HUES6 (cell line): ENCODE results near the gene TFG.

Experiments
- H3K27ac ChIP-seq: 2 replicates; pipeline ENCODE4 v1.7.0; 2013; ENCODE audit warnings: low read depth, mild to moderate bottlenecking, low read length, inconsistent platforms
- H3K27me3 ChIP-seq: 2 replicates; pipeline ENCODE4 v1.6.1; 2013; ENCODE audit warnings: low read length; ENCODE audit not compliant: control insufficient read depth, insufficient read depth
- H3K36me3 ChIP-seq: 2 replicates; pipeline ENCODE4 v1.6.1; 2013; ENCODE audit warnings: low read length; ENCODE audit not compliant: control insufficient read depth, insufficient read depth
- H3K4me1 ChIP-seq: 2 replicates; pipeline ENCODE4 v1.6.1; 2013; ENCODE audit warnings: low read length; ENCODE audit not compliant: control insufficient read depth, insufficient read depth
- H3K4me3 ChIP-seq: 2 replicates; pipeline ENCODE4 v1.5.1; 2013; ENCODE audit warnings: low read depth, low read length
- H3K9ac ChIP-seq: one replicate; pipeline ENCODE4 v1.6.1; 2013; ENCODE audit warnings: mild to moderate bottlenecking, low read length
- H3K9me3 ChIP-seq: 2 replicates; pipeline ENCODE4 v1.6.1; 2013; ENCODE audit warnings: low read depth, low read length; ENCODE audit not compliant: control insufficient read depth, insufficient read depth

Gene TFG

DNA sequence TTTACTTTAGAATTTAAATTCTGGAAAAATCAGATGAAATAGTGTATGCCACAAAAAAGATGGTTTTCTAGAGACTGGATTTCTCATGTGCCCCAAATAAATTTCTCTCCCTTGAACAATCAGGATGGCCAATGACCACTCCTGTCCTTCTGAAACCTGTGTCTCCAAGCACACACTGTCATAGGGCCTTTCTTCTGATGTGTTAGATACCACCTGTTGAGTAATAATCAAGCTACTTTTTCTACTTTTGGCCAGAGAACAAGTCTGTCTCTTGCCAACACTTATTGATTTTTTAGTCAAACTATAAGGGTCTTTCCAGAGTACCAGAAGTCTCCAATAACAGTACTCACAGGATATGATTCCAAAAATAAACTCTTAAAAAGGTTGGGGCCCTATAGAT lies 16.1 kb upstream of the TFG start:
- Histone ChIP-seq H3K27ac (no peak overlapping the region), H3K27me3 (no peaks in the 10 kb centered on the region), H3K36me3 (no peaks in the 10 kb centered on the region), H3K4me1 (no peaks in the 10 kb centered on the region), H3K9ac (no peak overlapping the region), H3K4me3 (no peak overlapping the region), H3K9me3 (peaks cover 4% of the 10 kb centered on the region; the same call in 1 of the 2 replicates)

DNA sequence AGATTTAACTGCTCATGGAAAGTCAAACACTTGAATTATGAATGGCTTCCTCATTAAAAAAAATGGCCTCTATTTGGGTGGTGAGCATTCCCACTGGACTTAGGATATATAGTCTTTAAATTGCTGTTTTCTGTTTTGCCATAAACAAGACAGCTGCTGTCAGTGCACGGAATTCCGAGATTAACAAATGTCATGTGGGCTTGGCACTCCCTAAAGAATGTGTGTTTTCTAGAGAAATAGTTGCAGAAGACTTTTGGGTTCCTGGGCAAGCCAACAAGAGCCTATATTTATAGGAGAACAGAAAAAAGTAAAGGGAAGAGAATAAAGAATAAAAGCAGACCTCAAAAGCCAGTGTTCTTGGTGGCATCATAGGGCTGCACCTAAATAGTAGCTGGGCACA lies 13.6 kb upstream of the TFG start:
- Histone ChIP-seq H3K9me3 (peaks cover 4% of the 10 kb centered on the region; the same call in 1 of the 2 replicates), H3K27me3 (no peaks in the 10 kb centered on the region), H3K9ac (no peak overlapping the region), H3K27ac (no peak overlapping the region), H3K36me3 (no peaks in the 10 kb centered on the region), H3K4me1 (no peaks in the 10 kb centered on the region), H3K4me3 (no peak overlapping the region)

DNA sequence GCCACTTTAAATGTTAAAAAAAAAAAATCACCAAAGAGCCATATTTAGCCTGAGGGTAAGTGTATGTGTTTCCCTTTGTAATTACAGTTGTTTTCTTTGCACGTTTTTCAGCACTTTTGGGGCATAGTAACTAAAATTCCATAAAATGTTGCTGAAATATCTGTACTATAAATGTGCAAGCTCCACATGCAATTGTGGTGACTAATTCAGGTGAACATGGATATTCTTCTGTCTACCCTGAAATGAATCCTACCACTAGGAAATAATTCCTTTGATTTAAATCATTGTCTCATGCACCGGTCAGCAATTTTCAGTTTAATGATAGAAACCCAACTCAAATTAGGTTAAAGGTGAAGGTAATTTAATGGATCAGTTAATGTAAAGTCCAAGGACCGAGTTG lies 13.1 kb upstream of the TFG start:
- no peaks in the 10 kb centered on the region for H3K4me1 ChIP-seq
- no peaks in the 10 kb centered on the region for H3K36me3 ChIP-seq
- no peak overlapping the region for H3K27ac ChIP-seq
- H3K9me3 ChIP-seq, result peaks cover 4% of the 10 kb centered on the region; the same call in 1 of the 2 replicates
- no peak overlapping the region for H3K9ac ChIP-seq
- H3K27me3 ChIP-seq, result no peaks in the 10 kb centered on the region
- no peak overlapping the region for H3K4me3 ChIP-seq

DNA sequence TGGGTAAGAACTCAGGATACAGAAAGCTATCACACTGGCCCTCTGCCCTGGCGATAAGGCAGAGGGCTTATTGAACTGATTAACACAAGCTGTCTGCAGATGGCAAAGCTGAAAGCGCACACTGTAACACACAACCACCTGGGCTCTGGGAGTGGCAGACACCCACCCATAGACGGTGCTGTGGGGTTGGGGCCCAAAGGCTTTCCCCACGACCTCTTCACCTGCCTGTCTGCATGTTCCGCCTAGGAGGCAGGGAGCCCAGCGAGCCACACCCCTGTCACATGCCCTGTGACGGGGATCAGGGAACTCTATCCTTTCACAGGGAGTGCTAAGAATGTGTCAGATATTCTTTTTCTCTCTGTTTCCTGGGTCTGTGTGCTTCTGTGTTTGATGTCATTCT lies 12.1 kb upstream of the TFG start:
- H3K36me3 ChIP-seq, result no peaks in the 10 kb centered on the region
- no peaks in the 10 kb centered on the region for H3K27me3 ChIP-seq
- H3K27ac ChIP-seq, result no peak overlapping the region
- no peak overlapping the region for H3K9ac ChIP-seq
- H3K9me3 ChIP-seq, result peaks cover 4% of the 10 kb centered on the region; the same call in 1 of the 2 replicates
- H3K4me3 ChIP-seq, result no peak overlapping the region
- H3K4me1 ChIP-seq, result no peaks in the 10 kb centered on the region

DNA sequence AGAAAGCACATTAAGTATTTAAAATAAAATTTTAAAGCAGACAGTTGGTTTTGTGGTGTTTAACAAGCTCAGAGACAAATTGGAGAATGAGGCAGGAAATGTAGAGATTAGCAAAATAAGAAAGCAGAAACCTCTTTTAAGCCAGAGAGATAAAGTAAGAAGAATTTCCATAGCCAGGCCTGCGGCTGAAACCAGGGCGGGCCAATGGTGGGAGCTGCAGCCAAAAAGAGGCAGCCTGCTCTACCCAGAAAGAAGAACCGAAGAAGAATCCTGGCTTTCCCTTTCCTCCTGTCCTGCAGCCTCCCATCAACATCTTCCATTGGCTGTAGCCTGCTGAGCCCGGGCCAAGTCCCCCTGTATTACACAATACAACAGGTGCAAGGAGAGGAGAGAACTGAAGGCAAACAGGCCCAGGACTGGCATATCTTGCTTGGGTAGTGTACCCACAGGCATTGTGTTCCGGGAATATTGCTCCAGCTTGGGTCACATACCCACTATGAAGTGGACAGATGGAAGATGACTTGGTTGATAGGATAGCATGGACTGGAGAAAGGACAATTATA lies 11.5 kb upstream of the TFG start:
- Histone ChIP-seq H3K27me3 (no peaks in the 10 kb centered on the region), H3K36me3 (no peaks in the 10 kb centered on the region), H3K4me3 (no peak overlapping the region), H3K27ac (no peak overlapping the region), H3K9me3 (peaks cover 4% of the 10 kb centered on the region; the same call in 1 of the 2 replicates), H3K9ac (no peak overlapping the region), H3K4me1 (no peaks in the 10 kb centered on the region)

DNA sequence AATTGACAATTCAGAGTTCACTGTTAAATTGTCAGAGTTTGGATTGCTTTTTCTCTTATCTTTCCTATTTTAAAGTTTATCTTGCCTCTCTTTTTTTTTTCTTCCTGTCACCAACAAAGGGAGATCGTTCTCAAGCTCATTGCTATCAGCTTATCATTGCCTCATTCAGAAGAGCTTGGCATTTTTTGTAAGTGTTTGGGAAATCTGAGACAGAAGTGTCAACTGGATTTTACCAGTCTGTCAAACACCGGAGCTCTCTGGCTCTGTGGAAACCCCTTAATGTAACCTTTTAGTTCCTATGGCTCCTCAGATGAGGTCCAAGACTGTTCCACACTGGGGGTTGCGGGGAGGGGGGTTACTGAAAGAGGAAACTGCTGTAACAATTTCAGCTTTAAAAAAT lies 10.6 kb upstream of the TFG start:
- Histone ChIP-seq H3K27ac (no peak overlapping the region), H3K4me3 (no peak overlapping the region), H3K9me3 (peaks cover 4% of the 10 kb centered on the region; the same call in 1 of the 2 replicates), H3K9ac (no peak overlapping the region), H3K27me3 (no peaks in the 10 kb centered on the region), H3K36me3 (no peaks in the 10 kb centered on the region), H3K4me1 (no peaks in the 10 kb centered on the region)

DNA sequence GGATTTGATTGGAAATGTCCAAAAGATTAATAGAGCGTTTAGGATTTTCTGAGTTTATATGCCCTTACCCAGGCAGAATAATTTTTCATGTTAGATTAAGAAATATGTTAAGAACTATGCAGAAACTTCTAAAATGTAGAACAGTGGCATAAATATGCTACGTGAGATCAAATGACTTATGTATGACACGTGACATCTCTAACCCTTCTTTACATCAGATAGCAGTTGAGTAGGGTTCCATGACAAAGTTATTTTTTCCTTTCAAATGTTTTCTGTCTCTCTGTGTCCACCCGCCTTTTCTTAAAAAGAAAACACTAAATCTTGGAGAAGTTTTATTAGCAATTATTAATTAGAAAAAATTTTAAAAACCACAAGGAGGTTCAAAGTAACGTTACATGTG lies 8.6 kb upstream of the TFG start:
- H3K4me1 ChIP-seq, result no peaks in the 10 kb centered on the region
- H3K27me3 ChIP-seq, result peaks cover 4% of the 10 kb centered on the region
- H3K9ac ChIP-seq, result no peak overlapping the region
- H3K36me3 ChIP-seq, result no peaks in the 10 kb centered on the region
- no peak overlapping the region for H3K4me3 ChIP-seq
- H3K9me3 ChIP-seq, result peaks cover 4% of the 10 kb centered on the region; the same call in 1 of the 2 replicates
- H3K27ac ChIP-seq, result no peak overlapping the region

DNA sequence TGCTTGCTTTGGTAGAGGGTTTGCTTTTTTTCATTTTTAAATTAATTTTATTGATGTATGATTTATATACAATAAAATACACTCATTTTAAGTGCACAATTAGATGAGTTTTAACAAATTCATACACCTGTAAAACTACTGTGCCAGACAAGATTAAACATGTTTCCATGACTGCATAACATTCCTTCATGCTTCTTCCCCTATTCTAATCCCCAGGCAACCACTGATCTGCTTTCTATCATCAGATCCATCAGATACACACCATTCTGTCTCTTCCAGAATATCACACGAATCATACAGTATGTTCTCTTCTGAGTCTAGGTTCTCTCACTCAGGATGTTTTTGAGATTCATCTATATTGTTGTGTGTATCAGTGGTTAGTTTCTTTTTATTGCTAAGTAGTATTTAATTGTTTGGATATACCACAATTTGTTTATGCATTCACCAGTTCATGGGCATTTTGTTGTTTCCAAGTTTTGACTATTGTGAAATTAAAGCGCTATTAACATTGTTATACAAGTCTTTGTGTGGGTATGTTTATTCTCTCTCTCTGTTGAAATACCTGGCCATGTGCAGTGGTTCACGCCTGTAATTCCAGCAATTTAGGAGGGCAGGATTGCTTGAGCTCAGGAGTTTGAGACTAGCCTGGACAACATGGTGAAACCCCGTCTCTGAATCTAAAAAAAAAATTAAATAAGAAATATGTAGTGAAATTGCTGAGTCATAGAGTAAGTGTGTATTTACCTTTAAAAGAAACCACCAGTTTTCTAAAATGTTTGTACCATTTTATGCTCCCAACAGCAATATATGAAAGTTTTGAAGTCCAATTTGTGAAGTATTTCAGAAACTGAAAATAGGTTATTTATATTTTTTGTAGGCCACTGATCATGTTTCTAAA lies 7.0 kb upstream of the TFG start:
- no peak overlapping the region for H3K9ac ChIP-seq
- peaks cover 20% of the 10 kb centered on the region for H3K27me3 ChIP-seq
- no peak overlapping the region for H3K27ac ChIP-seq
- H3K4me3 ChIP-seq, result no peak overlapping the region
- H3K9me3 ChIP-seq, result no peaks in the 10 kb centered on the region
- H3K36me3 ChIP-seq, result no peaks in the 10 kb centered on the region
- no peaks in the 10 kb centered on the region for H3K4me1 ChIP-seq

DNA sequence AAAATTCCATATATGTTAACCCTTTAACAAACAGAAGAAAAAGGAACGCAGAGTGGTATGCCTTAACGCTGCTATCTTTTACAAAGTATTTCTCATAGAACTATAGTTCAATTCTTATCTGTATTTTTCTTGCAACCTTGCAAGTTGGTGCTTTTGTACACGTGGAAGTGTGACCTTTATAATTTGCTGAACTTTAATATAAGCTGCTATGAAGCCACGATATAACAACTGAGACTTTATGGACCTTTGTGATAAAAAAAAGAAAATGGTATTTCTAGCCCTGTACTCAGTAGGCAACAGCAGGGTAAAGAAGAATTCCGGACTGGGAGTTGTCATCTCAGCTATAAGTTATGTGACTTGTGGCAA lies 6.3 kb upstream of the TFG start:
- Histone ChIP-seq H3K36me3 (no peaks in the 10 kb centered on the region), H3K4me1 (no peaks in the 10 kb centered on the region), H3K27me3 (peaks cover 27% of the 10 kb centered on the region), H3K9ac (no peak overlapping the region), H3K9me3 (no peaks in the 10 kb centered on the region), H3K4me3 (no peak overlapping the region), H3K27ac (no peak overlapping the region)

DNA sequence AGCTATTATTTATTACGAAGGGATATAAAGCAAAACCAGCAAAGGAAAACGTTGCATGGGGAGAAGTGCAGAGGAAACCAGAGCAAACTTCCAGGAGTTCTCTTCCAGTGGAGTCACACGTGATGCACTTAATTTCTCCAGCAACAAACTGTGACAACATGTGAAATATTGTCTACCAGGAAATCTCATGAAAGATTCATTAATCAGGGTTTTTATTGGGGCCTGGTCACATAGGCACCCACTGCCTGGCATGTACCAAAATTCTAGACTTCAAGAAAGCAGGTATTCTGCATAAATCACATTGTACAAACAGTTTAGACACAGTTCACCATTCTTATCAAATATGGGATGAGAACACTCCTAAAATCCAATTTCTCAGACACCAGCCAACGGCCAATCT lies 5.4 kb upstream of the TFG start:
- no peak overlapping the region for H3K4me3 ChIP-seq
- H3K9me3 ChIP-seq, result no peaks in the 10 kb centered on the region
- H3K9ac ChIP-seq, result no peak overlapping the region
- H3K27me3 ChIP-seq, result peaks cover 31% of the 10 kb centered on the region
- H3K4me1 ChIP-seq, result no peaks in the 10 kb centered on the region
- no peak overlapping the region for H3K27ac ChIP-seq
- H3K36me3 ChIP-seq, result no peaks in the 10 kb centered on the region

DNA sequence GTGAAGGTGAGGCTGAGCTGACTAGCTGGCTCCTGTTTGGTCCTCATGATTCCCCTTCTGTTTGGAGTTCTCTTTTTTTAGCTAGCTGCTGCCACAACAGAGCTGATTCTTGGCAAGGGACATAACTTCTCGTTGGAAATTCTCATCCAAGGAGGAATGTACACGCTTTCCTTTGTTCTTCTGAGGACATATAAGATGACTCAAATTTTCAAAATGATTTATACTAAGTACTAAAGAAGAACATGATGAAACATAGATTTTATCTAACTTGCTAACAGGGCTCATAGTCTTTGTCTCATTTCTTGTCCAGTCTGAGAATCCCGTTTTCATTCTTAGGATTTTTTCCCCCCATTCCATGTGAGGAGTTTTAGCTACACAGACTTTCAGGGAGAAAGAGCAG lies 2.9 kb upstream of the TFG start:
- no peak overlapping the region for H3K27ac ChIP-seq
- peaks cover 4% of the 10 kb centered on the region; the same call in 1 of the 2 replicates for H3K4me1 ChIP-seq
- H3K36me3 ChIP-seq, result 0 out of 2 replicates have a peak, but pooled peaks cover 4% of the 10 kb centered on the region
- no peak overlapping the region for H3K9ac ChIP-seq
- H3K4me3 ChIP-seq, result no peak overlapping the region
- peaks cover 31% of the 10 kb centered on the region for H3K27me3 ChIP-seq
- no peaks in the 10 kb centered on the region for H3K9me3 ChIP-seq
